GM06990 (cell line): Measurements from ENCODE around the gene IL17RE.

ENCODE experiments used
- DNase-seq: peaks from one replicate; pipeline ENCODE4 v3.0.0-alpha.2; 2011; ENCODE audit not compliant: insufficient read length; ENCODE audit errors: extremely low read depth
- H3K27me3 ChIP-seq: replicated peaks from 2 replicates; pipeline ENCODE4 v1.6.0; 2011; ENCODE audit warnings: low read length; ENCODE audit not compliant: control insufficient read depth, insufficient read depth
- H3K36me3 ChIP-seq: 2 replicates; pipeline ENCODE4 v1.5.1; 2011; ENCODE audit warnings: low read length; ENCODE audit not compliant: control insufficient read depth, insufficient read depth
- H3K4me3 ChIP-seq: replicated peaks from 2 replicates; pipeline ENCODE4 v1.5.1; 2011; ENCODE audit warnings: low read depth, mild to moderate bottlenecking, control low read depth, low read length
- CTCF ChIP-seq: IDR thresholded peaks from 2 replicates; pipeline ENCODE4 v1.5.1; 2011; ENCODE audit warnings: low read length, control low read depth, mild to moderate bottlenecking, inconsistent platforms; ENCODE audit not compliant: insufficient read depth, poor library complexity, severe bottlenecking

The IL17RE gene

DNA sequence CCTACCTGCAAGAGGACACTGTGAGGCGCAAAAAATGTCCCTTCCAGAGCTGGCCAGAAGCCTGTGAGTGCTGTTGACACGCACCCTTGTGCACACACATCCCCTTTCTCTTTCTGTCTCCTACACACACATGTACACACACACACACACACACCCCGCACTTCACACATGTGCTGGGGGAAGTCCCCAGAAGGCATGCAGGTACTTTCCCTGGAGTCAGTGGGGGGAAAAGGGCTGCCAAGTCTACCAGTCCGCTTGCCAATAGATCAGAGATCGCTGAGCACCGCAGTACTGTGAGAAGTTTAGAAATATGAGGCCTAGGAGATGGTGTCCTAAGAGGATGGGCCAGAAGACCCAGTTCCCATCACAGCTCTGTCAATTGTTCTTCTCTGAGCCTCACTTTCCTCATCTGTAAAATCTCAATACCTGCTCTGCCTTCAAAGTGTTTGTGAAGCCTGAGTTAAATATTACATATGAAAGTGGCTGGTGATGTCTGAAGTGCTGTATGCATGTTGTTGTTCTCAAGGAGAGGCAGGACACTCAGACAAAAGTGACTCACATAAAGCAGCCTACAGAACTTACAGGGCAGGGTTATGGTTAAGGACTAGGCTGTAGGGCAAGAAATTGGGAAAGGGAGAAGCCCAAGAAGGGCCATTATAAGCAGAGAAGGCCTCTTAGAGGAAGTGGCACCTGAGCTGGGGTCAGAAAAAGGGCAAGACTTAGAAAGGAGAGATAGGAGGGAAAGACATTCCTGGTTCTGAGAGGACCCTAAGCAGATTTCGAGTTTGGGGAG lies 6.8 kb downstream of the IL17RE start:
- Histone ChIP-seq H3K27me3 (no peaks in the 10 kb centered on the region), H3K4me3 (no peak overlapping the region), H3K36me3 (no peaks in the 10 kb centered on the region)
- TF ChIP-seq CTCF: no peak
- DNase-seq: no peak

DNA sequence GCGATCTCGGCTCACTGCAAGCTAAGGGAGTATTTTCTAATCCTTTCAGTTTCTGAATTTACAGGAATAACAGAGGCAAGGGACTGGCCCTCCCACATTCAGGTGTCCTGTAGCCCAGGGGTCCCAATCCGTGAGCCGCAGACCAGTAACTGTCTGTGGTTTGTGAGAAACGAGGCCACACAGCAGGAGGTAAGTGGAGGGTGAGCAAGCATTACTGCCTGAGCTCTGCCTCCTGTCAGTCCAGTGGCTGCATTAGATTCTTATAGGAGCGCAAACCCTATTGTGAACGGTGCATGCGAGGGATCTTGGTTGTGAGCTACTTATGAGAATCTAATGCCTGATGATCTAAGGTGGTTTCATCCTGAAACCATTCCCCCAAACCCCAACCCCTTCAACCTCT lies 9.2 kb downstream of the IL17RE start:
- no peaks in the 10 kb centered on the region; the same call in none of the 2 replicates for H3K27me3 ChIP-seq
- TF ChIP-seq CTCF: no peak
- H3K4me3 ChIP-seq: no peak overlapping the region

DNA sequence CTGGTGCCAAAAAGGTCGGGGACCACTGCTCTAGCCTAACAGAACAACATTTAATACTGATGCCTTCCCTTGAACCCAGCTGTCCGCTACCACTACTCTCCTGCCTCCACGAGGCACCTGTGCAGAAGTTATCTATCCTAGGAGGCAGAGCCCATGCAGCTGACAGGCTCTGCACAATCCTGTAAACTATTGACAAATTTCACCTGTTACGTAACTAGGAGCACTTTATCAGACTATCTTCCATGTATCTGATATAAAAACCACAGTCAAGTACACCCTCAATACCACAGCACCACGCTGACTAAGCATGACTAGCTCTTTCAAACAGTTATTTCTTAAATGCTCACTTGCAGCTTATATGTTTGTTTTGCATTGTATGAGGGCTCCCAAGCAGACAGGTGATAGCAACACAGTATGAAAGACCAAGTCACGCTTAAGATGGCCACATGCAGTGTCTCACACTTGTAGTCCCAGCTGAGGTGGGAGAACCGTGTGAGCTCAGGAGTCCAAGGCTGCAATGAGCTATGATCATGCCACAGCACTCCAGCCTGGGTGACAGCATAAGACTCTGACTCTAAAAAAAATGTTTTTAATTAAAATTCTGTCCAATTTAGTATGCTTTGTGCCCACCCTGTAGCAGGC lies 9.8 kb downstream of the IL17RE start:
- DNase-seq: no peak
- Histone ChIP-seq H3K4me3 (no peak overlapping the region), H3K36me3 (no peaks in the 10 kb centered on the region), H3K27me3 (no peaks in the 10 kb centered on the region; the same call in none of the 2 replicates)
- TF ChIP-seq CTCF: no peak

More for the DNA sequence above, 9.2 kb downstream of the IL17RE start:
- DNase-seq: no peak
- H3K36me3 ChIP-seq: no peaks in the 10 kb centered on the region

DNA sequence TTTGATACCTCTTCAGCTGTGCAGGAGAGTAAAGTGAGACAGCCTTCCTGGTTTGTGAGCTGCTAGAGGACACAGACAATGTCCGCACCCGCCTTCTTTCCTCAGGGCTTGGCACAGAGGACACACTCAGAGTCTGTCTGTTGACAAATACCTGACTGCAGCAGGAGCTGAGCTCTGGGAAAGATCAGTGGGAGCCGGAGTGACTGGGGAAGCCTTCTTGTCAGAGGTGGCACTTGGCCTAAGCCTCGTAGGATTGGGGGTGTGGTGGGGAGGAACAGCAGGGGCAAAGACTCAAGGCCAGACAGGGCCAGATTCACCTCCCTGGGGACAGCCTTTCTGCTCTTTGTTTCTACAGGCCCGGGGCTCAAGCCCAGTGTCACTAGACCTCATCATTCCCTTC lies 11.0 kb downstream of the IL17RE start:
- H3K36me3 ChIP-seq: no peaks in the 10 kb centered on the region
- no peak for DNase-seq
- no peak for TF ChIP-seq CTCF
- H3K4me3 ChIP-seq: no peak overlapping the region
- H3K27me3 ChIP-seq: no peaks in the 10 kb centered on the region; the same call in none of the 2 replicates

DNA sequence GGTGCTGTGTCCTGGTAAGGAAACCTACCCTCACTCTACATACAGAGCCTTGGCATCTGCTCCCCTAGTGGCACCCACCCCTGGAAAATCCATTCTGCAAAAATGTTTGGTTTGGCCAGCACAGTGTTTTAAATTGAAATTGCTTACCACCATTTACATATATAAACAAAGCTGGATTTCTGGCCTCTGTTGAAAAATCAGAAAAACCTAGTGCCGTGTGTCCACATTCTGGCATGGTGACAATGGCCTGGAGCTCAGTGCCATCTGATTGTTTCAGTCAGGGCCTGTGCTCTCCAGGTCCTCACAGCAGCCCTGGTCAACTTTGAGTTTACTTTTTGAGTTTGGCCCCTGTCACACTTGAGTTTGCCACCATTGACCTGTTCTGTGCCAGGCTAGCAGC lies 11.4 kb downstream of the IL17RE start:
- TF ChIP-seq CTCF: no peak
- Histone ChIP-seq H3K4me3 (no peak overlapping the region), H3K36me3 (no peaks in the 10 kb centered on the region), H3K27me3 (no peaks in the 10 kb centered on the region; the same call in none of the 2 replicates)
- no peak for DNase-seq
